GM20000 (cell line): ENCODE data around the gene ZMYND12.

Experiments
- DNase-seq: peaks from one replicate; pipeline ENCODE4 v3.0.0; 2012; ENCODE audit warnings: low spot score
- TF ChIP-seq, protein P1 (sequence below): IDR thresholded peaks from 2 replicates; pipeline ENCODE4 v1.5.1; 2012; ENCODE audit warnings: mild to moderate bottlenecking, control low read depth; ENCODE audit errors: extremely low read depth, missing control alignments

The ZMYND12 gene

DNA sequence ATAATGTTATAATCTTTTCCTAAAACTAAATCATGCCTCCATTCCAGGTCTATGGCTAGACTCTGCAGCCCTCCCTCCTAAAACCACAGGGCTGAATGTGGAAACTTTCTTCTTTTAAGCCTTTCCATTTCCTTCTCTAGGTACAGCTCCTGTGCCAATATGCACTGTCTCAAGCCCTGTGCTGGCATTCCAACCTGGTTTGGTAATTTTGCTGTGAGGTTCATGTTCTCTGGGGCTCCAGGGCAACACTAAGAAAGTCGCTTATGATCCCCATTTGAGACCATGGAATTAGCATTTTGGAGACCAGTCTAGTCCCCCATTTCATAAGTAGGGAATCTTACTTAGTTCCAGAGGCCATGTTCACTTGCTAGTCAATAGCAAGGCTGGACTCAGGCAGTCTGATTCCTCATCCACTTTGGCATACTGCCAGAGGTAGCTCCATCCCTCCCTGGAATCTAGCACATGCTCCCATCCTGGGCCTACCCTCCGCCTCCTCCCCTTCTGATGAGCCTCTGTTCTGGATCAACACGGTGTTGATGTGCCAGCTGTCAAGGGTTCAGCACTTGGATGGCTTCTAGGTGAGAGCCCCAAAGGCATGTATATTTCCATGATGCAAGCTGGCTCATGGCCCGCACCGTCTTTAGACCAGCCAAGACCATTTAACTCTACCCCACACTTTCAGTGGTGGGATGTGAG is 36.5 kb downstream of the ZMYND12 start:
- TF ChIP-seq, protein P1, sequence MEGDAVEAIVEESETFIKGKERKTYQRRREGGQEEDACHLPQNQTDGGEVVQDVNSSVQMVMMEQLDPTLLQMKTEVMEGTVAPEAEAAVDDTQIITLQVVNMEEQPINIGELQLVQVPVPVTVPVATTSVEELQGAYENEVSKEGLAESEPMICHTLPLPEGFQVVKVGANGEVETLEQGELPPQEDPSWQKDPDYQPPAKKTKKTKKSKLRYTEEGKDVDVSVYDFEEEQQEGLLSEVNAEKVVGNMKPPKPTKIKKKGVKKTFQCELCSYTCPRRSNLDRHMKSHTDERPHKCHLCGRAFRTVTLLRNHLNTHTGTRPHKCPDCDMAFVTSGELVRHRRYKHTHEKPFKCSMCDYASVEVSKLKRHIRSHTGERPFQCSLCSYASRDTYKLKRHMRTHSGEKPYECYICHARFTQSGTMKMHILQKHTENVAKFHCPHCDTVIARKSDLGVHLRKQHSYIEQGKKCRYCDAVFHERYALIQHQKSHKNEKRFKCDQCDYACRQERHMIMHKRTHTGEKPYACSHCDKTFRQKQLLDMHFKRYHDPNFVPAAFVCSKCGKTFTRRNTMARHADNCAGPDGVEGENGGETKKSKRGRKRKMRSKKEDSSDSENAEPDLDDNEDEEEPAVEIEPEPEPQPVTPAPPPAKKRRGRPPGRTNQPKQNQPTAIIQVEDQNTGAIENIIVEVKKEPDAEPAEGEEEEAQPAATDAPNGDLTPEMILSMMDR = no peak
- no peak for DNase-seq

DNA sequence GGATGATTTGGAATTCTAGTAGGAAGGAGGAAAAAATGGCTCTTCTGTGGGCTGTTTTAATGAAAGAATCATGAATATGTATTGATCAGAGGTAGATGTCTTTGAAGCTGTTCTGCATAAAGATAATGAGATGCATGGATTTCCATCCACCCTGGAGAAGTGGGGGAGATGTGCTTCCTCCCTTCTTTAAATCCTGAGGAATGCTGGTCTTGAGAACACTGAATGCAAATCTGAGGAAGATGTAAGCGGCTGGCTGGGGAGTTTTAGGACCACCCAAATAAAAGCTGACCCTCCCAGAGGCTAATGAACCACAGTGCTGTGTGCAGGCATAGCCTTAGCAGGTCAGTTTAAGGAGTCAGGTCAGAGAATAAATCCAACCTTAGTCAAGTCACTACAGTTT is 37.3 kb downstream of the ZMYND12 start:
- TF ChIP-seq, protein P1 = no peak

DNA sequence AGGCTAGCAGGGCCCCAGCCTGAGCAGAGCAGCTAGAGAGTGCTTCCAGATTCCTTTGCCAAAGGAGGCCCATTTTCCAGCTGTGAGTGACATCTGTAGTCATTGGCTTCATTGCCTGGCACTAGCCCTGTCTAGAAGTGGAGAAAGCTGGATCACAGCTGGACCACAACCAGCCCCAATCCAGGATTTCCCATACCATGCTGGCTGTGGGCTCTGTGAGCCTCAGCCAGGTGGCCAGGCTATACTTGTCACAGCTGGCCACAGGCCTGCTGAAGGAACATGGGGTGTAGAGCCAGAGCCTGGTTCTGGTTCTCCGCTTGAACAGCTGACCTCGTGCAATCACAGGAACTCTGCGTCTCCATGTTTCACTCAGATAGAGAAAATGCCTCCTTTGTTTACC is 38.7 kb downstream of the ZMYND12 start:
- TF ChIP-seq, protein P1 = no peak

More for the DNA sequence above, 37.3 kb downstream of the ZMYND12 start:
- DNase-seq = no peak

DNA sequence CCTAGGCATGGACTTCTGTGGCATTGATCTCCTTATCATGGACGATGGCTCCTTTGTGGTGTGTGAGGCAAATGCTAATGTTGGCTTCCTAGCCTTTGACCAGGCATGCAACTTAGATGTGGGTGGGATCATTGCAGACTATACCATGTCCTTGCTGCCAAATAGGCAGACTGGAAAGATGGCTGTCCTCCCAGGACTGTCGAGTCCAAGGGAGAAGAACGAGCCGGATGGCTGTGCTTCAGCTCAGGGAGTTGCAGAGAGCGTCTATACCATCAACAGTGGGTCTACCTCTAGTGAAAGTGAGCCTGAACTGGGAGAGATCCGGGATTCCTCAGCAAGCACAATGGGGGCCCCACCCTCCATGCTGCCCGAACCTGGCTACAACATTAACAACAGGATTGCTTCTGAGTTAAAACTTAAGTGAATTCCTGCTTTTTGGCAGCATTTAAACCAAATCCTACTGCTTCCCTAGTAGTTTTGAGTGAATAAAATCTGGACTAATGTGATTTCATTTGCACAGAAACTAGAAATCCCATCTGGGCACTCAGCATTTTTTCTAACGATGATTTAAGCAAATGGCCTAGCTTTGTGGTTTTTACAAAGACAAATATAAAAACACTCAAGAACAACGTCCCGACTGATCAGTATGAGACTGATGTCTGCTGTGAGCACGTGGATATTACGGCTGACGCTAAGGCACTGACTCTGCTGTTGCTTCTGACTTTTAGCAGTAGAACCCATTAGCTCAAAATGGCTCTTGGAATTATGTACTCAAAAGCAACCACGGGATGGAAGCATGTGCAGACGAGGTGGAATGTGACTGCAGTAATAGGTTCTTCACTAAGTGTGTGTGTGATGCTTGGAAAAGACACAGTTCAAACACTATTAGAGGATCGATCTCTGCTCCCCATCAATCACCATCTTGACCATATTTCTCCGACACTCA is 41.0 kb downstream of the ZMYND12 start:
- no peak for DNase-seq
- TF ChIP-seq, protein P1 = no peak

More for the DNA sequence above, 38.7 kb downstream of the ZMYND12 start:
- DNase-seq = no peak

DNA sequence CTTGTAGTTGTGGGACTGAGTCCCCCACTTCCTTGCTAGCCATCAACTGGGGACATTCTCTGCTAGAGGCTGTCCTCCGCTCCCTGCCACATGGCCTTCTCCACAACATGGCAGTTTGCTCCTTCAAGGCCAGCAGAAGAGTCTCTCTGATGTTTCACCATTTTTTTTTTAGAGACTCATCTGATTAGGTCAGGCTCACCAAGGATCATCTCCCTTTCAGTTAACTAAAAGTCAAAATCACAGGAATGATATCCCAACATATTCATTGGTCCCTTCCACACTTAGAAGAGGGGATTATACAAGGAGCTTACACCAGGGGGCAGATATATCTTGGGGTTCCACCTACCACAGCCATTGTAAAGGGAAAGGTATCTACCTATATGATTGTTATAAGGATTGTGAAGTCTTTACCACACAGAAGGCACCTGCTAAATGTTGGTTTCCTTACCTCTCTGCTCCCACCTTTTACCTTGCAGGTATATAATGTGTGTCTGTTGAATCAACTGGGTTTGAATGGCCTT is 51.9 kb downstream of the ZMYND12 start:
- DNase-seq = no peak
- TF ChIP-seq, protein P1 = no peak

DNA sequence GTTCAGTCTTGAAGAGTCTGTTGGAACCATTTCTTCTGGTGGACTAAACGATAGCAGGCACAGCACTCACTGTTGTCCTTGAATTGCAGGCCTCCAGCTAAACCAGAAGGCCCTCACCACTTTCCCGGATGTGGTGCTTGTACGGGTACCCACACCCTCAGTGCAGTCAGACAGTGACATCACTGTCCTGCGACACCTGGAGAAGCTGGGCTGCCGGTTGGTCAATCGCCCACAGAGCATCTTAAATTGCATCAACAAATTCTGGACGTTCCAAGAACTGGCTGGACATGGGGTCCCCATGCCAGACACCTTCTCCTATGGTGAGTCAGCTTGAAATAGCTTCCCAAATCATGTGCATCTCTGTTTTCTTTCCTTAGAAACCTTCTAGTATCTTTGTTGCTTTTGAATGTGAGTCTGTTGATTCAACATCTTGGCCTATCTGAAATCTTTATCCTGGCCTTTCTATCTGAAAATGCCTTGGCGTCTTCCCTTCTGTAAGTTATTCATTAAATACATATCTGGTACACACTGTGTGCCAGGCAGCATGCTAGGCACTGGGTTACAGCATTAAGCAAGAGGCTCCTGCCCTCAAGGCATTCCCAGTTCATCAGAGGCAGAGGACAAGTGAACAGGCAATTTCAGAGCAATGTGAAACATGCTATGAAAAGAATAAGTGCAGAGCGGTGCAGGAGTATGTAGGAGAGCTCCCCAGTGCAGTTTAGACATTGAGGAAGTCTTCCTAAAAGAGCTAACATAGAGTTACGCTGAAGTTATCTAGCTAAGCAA is 56.3 kb downstream of the ZMYND12 start:
- DNase-seq = no peak
- TF ChIP-seq, protein P1 = no peak
